HL-60 (cell line): ENCODE measurements around the gene OPN1SW.

Experiments used
- DNase-seq, 2 experiments: peaks; one replicate each; pipeline ENCODE4 v3.0.0-alpha.2; 2010 to 2020; ENCODE audit warnings: low read depth in 1 of 2, low spot score in 1 of 2
- H3K27ac ChIP-seq: fragments of 250-450 bp; sonication (Bioruptor Pico); replicated peaks from 2 replicates; pipeline ENCODE4 v1.5.1; 2020; ENCODE audit warnings: mild to moderate bottlenecking, moderate library complexity
- H3K27me3 ChIP-seq: fragments of 250-450 bp; sonication (Bioruptor Pico); 2 replicates; pipeline ENCODE4 v1.5.1; 2021; ENCODE audit warnings: mild to moderate bottlenecking, moderate library complexity; ENCODE audit not compliant: insufficient read depth, poor library complexity, severe bottlenecking
- H3K4me3 ChIP-seq: replicated peaks from 2 replicates; pipeline ENCODE4 v1.5.1; 2011; ENCODE audit warnings: mild to moderate bottlenecking, control low read depth, low read length; ENCODE audit not compliant: insufficient read depth
- CTCF ChIP-seq: IDR thresholded peaks from one replicate; pipeline ENCODE4 v1.5.1; 2011; ENCODE audit warnings: low read length, control low read depth, inconsistent platforms; ENCODE audit not compliant: insufficient read depth
- GABPA ChIP-seq: IDR thresholded peaks from 2 replicates; pipeline ENCODE4 v1.6.1; 2012; ENCODE audit warnings: low read depth
- POLR2AphosphoS5 ChIP-seq: IDR thresholded peaks from 2 replicates; pipeline ENCODE4 v1.6.1; 2012; ENCODE audit warnings: low read depth
- REST ChIP-seq: IDR thresholded peaks from 2 replicates; pipeline ENCODE4 v1.6.1; 2012; ENCODE audit warnings: low read depth; ENCODE audit not compliant: insufficient replicate concordance
- SPI1 ChIP-seq: IDR thresholded peaks from 2 replicates; pipeline ENCODE4 v1.6.1; 2012; ENCODE audit warnings: low read depth, mild to moderate bottlenecking, borderline replicate concordance

The OPN1SW gene

GRCh38 chr7:128773604-128774003, 2.0 kb downstream of the OPN1SW start:
- Histone ChIP-seq H3K4me3 (no peak overlapping the region), H3K27me3 (no peaks in the 10 kb centered on the region), H3K27ac (no peak overlapping the region)
- no peak for DNase-seq
- TF ChIP-seq REST (no peak), SPI1 (no peak), CTCF (no peak), GABPA (no peak), POLR2AphosphoS5 (no peak; the same call in none of the 2 replicates)

GRCh38 chr7:128770233-128770632, 5.4 kb downstream of the OPN1SW start:
- Histone ChIP-seq H3K27ac (no peak overlapping the region), H3K27me3 (no peaks in the 10 kb centered on the region), H3K4me3 (no peak overlapping the region)
- DNase-seq, result no peak
- TF ChIP-seq SPI1 (no peak), REST (no peak), GABPA (no peak), CTCF (no peak), POLR2AphosphoS5 (no peak)

- no peaks in the 10 kb centered on the region for H3K27me3 ChIP-seq
- no peak overlapping the region for H3K4me3 ChIP-seq
- TF ChIP-seq CTCF (no peak), SPI1 (no peak), GABPA (no peak), POLR2AphosphoS5 (no peak), REST (no peak)
- no peak overlapping the region for H3K27ac ChIP-seq
- no peak for DNase-seq
Measured at GRCh38 chr7:128767475-128768110, 8.0 kb downstream of the OPN1SW start.
